OCI-LY3 (cell line): ENCODE measurements around the gene RPL32.
A peak's percentile ranks its signal among the peaks of the same experiment; 100 is the strongest.

Source experiments
- H2AFZ ChIP-seq: fragments of 200-600, 300-600 bp; shearing (Covaris generic); 2 replicates; pipeline ENCODE4 v1.6.0; 2014; ENCODE audit warnings: antibody characterized with exemption, low read depth, low read length
- H3K27ac ChIP-seq: fragments of 200-600, 300-600 bp; sonication (generic); 2 replicates; pipeline ENCODE4 v1.5.1; 2014; ENCODE audit warnings: mild to moderate bottlenecking, low read length, moderate library complexity, mixed read lengths
- H3K27me3 ChIP-seq: fragments of 200-600, 300-600 bp; sonication (generic); 2 replicates; pipeline ENCODE4 v1.6.1; 2014; ENCODE audit warnings: low read depth, low read length, mixed read lengths
- H3K36me3 ChIP-seq: fragments of 200-600, 300-600 bp; sonication (generic); replicated peaks from 2 replicates; pipeline ENCODE3; 2014; ENCODE audit warnings: low read depth, low read length, mixed read lengths
- H3K4me1 ChIP-seq: fragments of 300-600, 200-600 bp; sonication (generic); 2 replicates; pipeline ENCODE4 v1.6.1; 2014; ENCODE audit warnings: low read length, mixed read lengths
- H3K4me2 ChIP-seq: fragments of 200-600, 300-600 bp; sonication (generic); 2 replicates; pipeline ENCODE4 v1.6.1; 2014; ENCODE audit warnings: low read length, mixed read lengths
- H3K4me3 ChIP-seq: fragments of 300-600, 200-600 bp; sonication (generic); 2 replicates; pipeline ENCODE4 v1.5.1; 2014; ENCODE audit warnings: antibody characterized with exemption, mild to moderate bottlenecking, low read length, moderate library complexity
- H3K79me2 ChIP-seq: fragments of 300-600, 200-600 bp; shearing (Covaris generic); 2 replicates; pipeline ENCODE4 v1.6.1; 2014; ENCODE audit warnings: mild to moderate bottlenecking, low read length, mixed read lengths
- H3K9ac ChIP-seq: fragments of 300-600, 200-600 bp; shearing (Covaris generic); 2 replicates; pipeline ENCODE4 v1.6.0; 2014; ENCODE audit warnings: mild to moderate bottlenecking, low read length, moderate library complexity
- H3K9me3 ChIP-seq: fragments of 200-600, 300-600 bp; shearing (Covaris generic); 2 replicates; pipeline ENCODE4 v1.6.1; 2014; ENCODE audit warnings: low read length, mixed read lengths; ENCODE audit not compliant: insufficient read depth
- H4K20me1 ChIP-seq: fragments of 200-600, 300-600 bp; sonication (generic); 2 replicates; pipeline ENCODE4 v1.6.1; 2016; ENCODE audit warnings: low read length, mixed read lengths; ENCODE audit not compliant: insufficient read depth
- CTCF ChIP-seq: fragments of 200-600, 300-600 bp; sonication (generic); IDR thresholded peaks from 2 replicates; pipeline ENCODE4 v1.5.1; 2014; ENCODE audit warnings: antibody characterized with exemption, low read length, low read depth
- EZH2phosphoT487 ChIP-seq: fragments of 200-600 bp; shearing (Covaris generic); IDR thresholded peaks from 2 replicates; pipeline ENCODE4 v1.6.1; 2018; ENCODE audit warnings: antibody characterized with exemption, mixed run types, low read depth

The RPL32 gene

DNA sequence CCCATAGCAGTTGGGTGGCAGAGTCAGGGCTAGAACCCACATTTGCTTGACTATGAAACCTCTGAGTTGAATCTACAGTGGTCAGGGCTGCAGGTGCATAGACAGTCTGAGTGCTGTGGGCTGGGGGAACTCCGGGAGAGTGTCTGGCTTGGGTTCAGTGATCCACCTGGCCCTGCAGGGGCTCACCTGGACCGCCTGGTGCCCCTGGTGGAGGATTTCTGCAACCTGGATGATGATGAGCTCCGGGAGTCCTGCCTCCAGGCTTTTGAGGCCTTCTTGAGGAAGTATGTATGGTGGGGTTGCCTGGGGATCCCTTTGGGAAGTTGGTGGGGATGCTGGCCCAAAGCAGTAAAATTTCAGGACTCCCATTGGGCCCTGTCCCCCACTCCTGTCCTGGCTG, 28.6 kb downstream of the RPL32 start:
- H3K27ac ChIP-seq: no peak overlapping the region

DNA sequence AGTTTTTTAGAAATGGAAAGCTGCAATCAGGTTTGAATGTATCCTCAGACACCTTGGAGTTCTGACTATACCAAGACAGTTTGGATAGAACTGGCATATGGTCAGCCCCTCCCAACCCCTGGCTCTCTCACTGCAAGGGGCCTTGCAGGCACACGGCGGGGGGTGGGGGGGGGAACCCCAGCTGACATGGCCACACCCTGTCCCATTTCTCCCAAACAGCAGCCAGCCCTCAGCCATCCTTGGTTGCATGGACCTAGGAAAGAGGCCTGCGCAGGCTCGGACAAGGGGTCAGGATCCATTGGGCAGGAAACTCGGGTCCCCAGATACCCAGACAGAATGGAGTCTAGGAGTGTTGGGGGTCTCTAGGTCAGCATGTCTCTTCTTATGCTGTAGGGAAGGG, 30.4 kb downstream of the RPL32 start:
- Histone ChIP-seq H4K20me1 (no peaks in the 10 kb centered on the region), H3K9me3 (no peaks in the 10 kb centered on the region), H3K4me2 (peak overlapping the region; percentile 85), H3K4me1 (peaks cover 10% of the 10 kb centered on the region), H3K36me3 (no peaks in the 10 kb centered on the region), H3K9ac (peak overlapping the region; percentile 40), H3K4me3 (peak overlapping the region; percentile 77), H3K79me2 (no peaks in the 10 kb centered on the region), H3K27ac (no peak overlapping the region), H2AFZ (peak overlapping the region; percentile 73), H3K27me3 (peaks cover 27% of the 10 kb centered on the region)
- TF ChIP-seq EZH2phosphoT487 (no peak), CTCF (no peak)

More for the DNA sequence above, 28.6 kb downstream of the RPL32 start:
- no peaks in the 10 kb centered on the region for H4K20me1 ChIP-seq
- no peak overlapping the region for H3K4me2 ChIP-seq
- peaks cover 16% of the 10 kb centered on the region for H3K27me3 ChIP-seq
- no peaks in the 10 kb centered on the region for H3K9me3 ChIP-seq
- TF ChIP-seq CTCF (no peak), EZH2phosphoT487 (no peak)
- no peaks in the 10 kb centered on the region for H3K79me2 ChIP-seq
- H3K9ac ChIP-seq: no peak overlapping the region
- peaks cover 10% of the 10 kb centered on the region for H3K4me1 ChIP-seq
- no peaks in the 10 kb centered on the region for H3K36me3 ChIP-seq
- no peak overlapping the region for H2AFZ ChIP-seq
- no peak overlapping the region for H3K4me3 ChIP-seq

- Histone ChIP-seq H3K79me2 (no peaks in the 10 kb centered on the region), H3K36me3 (no peaks in the 10 kb centered on the region), H3K27me3 (peaks cover 30% of the 10 kb centered on the region), H3K4me2 (peak overlapping the region; percentile 87), H4K20me1 (no peaks in the 10 kb centered on the region), H3K9me3 (no peaks in the 10 kb centered on the region), H3K4me1 (peaks cover 10% of the 10 kb centered on the region), H3K9ac (peak overlapping the region; percentile 40), H3K27ac (no peak overlapping the region), H3K4me3 (peak overlapping the region; percentile 77), H2AFZ (peak overlapping the region; percentile 73)
- TF ChIP-seq EZH2phosphoT487: no peak
- peak; percentile 68 for TF ChIP-seq CTCF
These were observed 31.2 kb downstream of the RPL32 start for GRCh38 chr3:12810013-12810780.

DNA sequence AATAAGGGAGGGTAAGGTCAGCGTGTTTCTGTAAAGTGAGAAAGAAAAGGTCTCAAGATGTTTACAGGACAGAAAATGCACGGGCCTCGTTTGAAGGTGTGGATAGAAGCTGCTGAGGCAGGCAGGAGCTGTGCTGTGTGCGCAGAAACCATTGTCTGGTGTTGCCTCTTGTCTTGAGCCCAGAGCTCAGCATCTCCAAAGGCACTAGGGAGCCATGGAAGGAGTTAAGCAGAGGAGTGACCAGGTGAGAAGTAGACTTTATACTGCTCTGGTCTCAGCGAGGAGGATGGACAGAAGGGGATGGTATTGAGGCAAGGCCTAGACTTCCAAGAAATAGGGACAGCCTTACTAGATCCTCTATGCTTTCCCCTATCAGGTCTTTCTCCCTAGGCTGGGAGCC, 31.9 kb downstream of the RPL32 start:
- Histone ChIP-seq H3K4me1 (peaks cover 10% of the 10 kb centered on the region), H3K36me3 (no peaks in the 10 kb centered on the region), H3K27me3 (peaks cover 34% of the 10 kb centered on the region), H2AFZ (0 out of 2 replicates have a peak overlapping the region, but pooled peaks have one; percentile 44), H3K79me2 (no peaks in the 10 kb centered on the region), H3K4me3 (peak overlapping the region; percentile 77), H4K20me1 (no peaks in the 10 kb centered on the region), H3K9me3 (no peaks in the 10 kb centered on the region), H3K9ac (peak overlapping the region; percentile 37; the same call in 1 of the 2 replicates), H3K27ac (no peak overlapping the region), H3K4me2 (peak overlapping the region; percentile 87)
- TF ChIP-seq CTCF: no peak
- no peak for TF ChIP-seq EZH2phosphoT487
